Measurements from ENCODE around the gene ATP6V1G1. TPM values are rescaled to one million over a fixed set of nuclear protein-coding genes. Genes with fewer than 3 reads are reported as not detected.
A peak's percentile ranks its signal among the peaks of the same experiment; 100 is the strongest.

Gene ATP6V1G1
- polyA plus RNA-seq, 2 of the 4 experiments (the other 2 are of a cell fraction) = 115 to 168 TPM

DNA sequence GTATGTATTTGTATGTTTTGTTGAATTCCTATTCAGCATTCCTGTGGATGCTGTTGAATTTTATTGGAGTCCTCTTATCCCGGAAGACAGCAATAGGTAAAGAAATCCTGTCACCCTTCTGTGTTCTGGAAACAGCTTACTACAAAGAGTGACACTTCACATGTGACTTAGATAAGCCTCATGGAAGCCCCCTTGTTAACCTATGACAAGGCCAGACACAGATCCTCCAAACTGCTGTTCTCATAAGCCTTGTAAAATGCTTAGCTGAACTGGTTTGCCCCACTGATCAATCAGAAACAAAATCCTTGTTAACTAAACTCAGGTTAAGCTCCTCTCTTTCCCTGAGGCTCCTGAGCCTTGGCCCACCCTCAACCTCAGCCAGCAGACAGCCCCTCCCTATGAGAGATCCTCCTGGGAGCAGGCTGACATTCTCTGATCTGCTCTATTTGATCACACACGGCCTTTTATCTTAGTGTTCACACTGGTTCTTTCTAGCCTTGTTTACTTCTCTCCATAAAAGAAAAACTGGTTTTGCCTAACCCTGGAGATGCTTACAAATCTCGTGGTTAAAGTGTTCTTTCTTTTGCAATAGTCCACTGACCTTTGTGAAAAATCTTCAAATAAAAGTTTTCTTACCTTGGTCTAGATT, 29.4 kb upstream of the ATP6V1G1 start:
- FAIRE-seq (no peak), ATAC-seq (peak in 1 of 2 experiments; percentile 28; a peak in 1 of 6 replicates), DNase-seq (ENCODE audit: low read depth in 1 of 2, low spot score in 1 of 2) (no peak)
- no peak overlapping the region for H3K4me3 ChIP-seq
- TF ChIP-seq RNF2 (IDR thresholded peaks at IDR 0.05; ENCODE audit: borderline replicate concordance, low read depth) (no peak), CBX2 (IDR thresholded peaks at IDR 0.05; ENCODE audit: borderline replicate concordance, low read depth) (no peak), RARB (CRISPR knock-in tag; IDR thresholded peaks at IDR 0.05) (no peak), NPAS2 (CRISPR knock-in tag; IDR thresholded peaks at IDR 0.05; ENCODE audit: borderline replicate concordance) (no peak), ZSCAN20 (CRISPR knock-in tag; IDR thresholded peaks at IDR 0.05) (no peak), ZC3H11A (IDR thresholded peaks at IDR 0.05) (no peak), TFCP2L1 (CRISPR knock-in tag; IDR thresholded peaks at IDR 0.05) (no peak), CHD4 (IDR thresholded peaks at IDR 0.05; ENCODE audit: borderline replicate concordance) (no peak)
- TF ChIP-seq, protein P1, sequence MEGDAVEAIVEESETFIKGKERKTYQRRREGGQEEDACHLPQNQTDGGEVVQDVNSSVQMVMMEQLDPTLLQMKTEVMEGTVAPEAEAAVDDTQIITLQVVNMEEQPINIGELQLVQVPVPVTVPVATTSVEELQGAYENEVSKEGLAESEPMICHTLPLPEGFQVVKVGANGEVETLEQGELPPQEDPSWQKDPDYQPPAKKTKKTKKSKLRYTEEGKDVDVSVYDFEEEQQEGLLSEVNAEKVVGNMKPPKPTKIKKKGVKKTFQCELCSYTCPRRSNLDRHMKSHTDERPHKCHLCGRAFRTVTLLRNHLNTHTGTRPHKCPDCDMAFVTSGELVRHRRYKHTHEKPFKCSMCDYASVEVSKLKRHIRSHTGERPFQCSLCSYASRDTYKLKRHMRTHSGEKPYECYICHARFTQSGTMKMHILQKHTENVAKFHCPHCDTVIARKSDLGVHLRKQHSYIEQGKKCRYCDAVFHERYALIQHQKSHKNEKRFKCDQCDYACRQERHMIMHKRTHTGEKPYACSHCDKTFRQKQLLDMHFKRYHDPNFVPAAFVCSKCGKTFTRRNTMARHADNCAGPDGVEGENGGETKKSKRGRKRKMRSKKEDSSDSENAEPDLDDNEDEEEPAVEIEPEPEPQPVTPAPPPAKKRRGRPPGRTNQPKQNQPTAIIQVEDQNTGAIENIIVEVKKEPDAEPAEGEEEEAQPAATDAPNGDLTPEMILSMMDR (IDR thresholded peaks at IDR 0.05) = no peak
- TF ChIP-seq, protein P2, sequence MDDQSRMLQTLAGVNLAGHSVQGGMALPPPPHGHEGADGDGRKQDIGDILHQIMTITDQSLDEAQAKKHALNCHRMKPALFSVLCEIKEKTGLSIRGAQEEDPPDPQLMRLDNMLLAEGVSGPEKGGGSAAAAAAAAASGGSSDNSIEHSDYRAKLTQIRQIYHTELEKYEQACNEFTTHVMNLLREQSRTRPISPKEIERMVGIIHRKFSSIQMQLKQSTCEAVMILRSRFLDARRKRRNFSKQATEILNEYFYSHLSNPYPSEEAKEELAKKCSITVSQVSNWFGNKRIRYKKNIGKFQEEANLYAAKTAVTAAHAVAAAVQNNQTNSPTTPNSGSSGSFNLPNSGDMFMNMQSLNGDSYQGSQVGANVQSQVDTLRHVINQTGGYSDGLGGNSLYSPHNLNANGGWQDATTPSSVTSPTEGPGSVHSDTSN (IDR thresholded peaks at IDR 0.05) = no peak
- TF ChIP-seq, protein P3, sequence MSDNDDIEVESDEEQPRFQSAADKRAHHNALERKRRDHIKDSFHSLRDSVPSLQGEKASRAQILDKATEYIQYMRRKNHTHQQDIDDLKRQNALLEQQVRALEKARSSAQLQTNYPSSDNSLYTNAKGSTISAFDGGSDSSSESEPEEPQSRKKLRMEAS (IDR thresholded peaks at IDR 0.05) = no peak
- POLR2A ChIA-PET = interaction anchor here (0.7 kb wide), 1 partner anchor 29 kb away, joined by 4 read pairs; the partner anchor contains the start of gene ATP6V1G1
- H3K4me2 ChIP-seq = no peak overlapping the region
- peaks cover 2% of the 10 kb centered on the region; the same call in 2 of the 3 replicates for H3K4me1 ChIP-seq
- H3K9me3 ChIP-seq = no peaks in the 10 kb centered on the region
- 0 out of 6 replicates have a peak overlapping the region, but pooled peaks of 1 of the 2 experiments have one; percentile 3 for H3K27ac ChIP-seq
- WGBS (ENCODE audit: missing lambda C conversion rate) = 34% methylated on average over 3 of the region's 3 CpGs
- CTCF ChIA-PET = interaction anchor here (0.9 to 1.4 kb wide), 2 partner anchors 15 to 23 kb away, joined by 3 read pairs; no protein-coding TSS in a partner anchor

DNA sequence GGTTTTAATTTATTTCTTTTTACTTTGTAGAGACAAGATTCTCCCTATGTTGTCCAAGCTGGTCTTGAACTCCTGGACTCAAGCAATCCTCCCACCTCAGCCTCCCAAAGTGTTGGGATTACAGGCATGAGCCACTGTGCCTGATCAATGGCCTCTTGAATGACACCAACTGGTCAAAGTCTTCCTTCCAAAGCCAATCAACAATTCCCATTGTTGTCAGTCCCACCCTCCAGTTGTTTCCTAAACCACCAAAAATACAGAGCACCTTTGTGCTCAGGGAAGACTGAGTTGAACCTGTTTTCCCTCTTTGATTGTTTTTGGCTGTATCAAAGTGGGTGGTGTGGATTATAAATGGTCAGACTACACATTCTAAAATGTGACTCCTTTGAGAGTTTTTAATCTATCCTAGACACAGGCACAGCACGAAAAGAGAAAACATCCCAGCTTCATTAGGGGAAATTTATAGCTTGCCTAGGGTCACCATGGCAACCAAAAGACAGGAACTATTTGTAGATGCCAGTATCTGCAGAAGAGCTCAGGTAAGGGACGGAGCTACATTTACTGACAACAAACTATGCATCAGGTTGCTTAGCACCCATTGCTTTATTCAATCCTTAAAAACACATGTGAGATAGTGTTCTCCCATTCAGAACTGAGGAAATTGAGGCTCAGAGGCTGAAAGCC, 27.6 kb upstream of the ATP6V1G1 start:
- H3K27ac ChIP-seq = no peak overlapping the region
- POLR2A ChIA-PET = interaction anchor here (1.0 to 1.3 kb wide), 2 partner anchors 27 to 28 kb away, joined by 5 to 8 read pairs; partner anchors contain the start of gene ATP6V1G1
- FAIRE-seq = no peak
- ATAC-seq = no peak
- no peaks in the 10 kb centered on the region for H3K9me3 ChIP-seq
- CTCF ChIA-PET = interaction anchor here (0.6 to 1.7 kb wide), 6 partner anchors 9 to 451 kb away, joined by 3 to 4 read pairs (median 3); no protein-coding TSS in a partner anchor
- WGBS (ENCODE audit: missing lambda C conversion rate) = 30% methylated on average over 2 of the region's 2 CpGs
- no peak overlapping the region for H3K4me2 ChIP-seq
- no peaks in the 10 kb centered on the region for H3K4me1 ChIP-seq
- DNase-seq (ENCODE audit: low read depth in 1 of 2, low spot score in 1 of 2) = no peak
- TF ChIP-seq RCOR1 (IDR thresholded peaks at IDR 0.05; ENCODE audit: low read depth, low read length) (no peak), EHMT2 (IDR thresholded peaks at IDR 0.05; ENCODE audit: low read depth) (no peak), SREBF2 (IDR thresholded peaks at IDR 0.05) (no peak), CHD4 (IDR thresholded peaks at IDR 0.05; ENCODE audit: borderline replicate concordance) (no peak), MAFK (IDR thresholded peaks at IDR 0.05; ENCODE audit: partially characterized antibody) (no peak), KDM5A (IDR thresholded peaks at IDR 0.05) (no peak), HOXB13 (CRISPR knock-in tag; IDR thresholded peaks at IDR 0.05; ENCODE audit: low read depth) (no peak), ESRRA (IDR thresholded peaks at IDR 0.05; ENCODE audit: borderline replicate concordance, low read length) (no peak), FOSB (CRISPR knock-in tag; IDR thresholded peaks at IDR 0.05) (no peak), TFCP2L1 (CRISPR knock-in tag; IDR thresholded peaks at IDR 0.05) (no peak), CEBPB (IDR thresholded peaks at IDR 0.05) (no peak), RNF2 (IDR thresholded peaks at IDR 0.05; ENCODE audit: borderline replicate concordance, low read depth) (no peak), SMC3 (IDR thresholded peaks at IDR 0.05) (no peak), JUN (IDR thresholded peaks at IDR 0.05) (no peak), CBX8 (IDR thresholded peaks at IDR 0.05) (no peak)
- TF ChIP-seq, protein P4, sequence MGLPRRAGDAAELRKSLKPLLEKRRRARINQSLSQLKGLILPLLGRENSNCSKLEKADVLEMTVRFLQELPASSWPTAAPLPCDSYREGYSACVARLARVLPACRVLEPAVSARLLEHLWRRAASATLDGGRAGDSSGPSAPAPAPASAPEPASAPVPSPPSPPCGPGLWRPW (IDR thresholded peaks at IDR 0.05) = no peak
- TF ChIP-seq, protein P5, sequence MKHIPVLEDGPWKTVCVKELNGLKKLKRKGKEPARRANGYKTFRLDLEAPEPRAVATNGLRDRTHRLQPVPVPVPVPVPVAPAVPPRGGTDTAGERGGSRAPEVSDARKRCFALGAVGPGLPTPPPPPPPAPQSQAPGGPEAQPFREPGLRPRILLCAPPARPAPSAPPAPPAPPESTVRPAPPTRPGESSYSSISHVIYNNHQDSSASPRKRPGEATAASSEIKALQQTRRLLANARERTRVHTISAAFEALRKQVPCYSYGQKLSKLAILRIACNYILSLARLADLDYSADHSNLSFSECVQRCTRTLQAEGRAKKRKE (CRISPR knock-in tag; IDR thresholded peaks at IDR 0.05; ENCODE audit: low read depth) = no peak
- TF ChIP-seq, protein P6, sequence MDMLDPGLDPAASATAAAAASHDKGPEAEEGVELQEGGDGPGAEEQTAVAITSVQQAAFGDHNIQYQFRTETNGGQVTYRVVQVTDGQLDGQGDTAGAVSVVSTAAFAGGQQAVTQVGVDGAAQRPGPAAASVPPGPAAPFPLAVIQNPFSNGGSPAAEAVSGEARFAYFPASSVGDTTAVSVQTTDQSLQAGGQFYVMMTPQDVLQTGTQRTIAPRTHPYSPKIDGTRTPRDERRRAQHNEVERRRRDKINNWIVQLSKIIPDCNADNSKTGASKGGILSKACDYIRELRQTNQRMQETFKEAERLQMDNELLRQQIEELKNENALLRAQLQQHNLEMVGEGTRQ (IDR thresholded peaks at IDR 0.05) = no peak
- TF ChIP-seq, protein P7, sequence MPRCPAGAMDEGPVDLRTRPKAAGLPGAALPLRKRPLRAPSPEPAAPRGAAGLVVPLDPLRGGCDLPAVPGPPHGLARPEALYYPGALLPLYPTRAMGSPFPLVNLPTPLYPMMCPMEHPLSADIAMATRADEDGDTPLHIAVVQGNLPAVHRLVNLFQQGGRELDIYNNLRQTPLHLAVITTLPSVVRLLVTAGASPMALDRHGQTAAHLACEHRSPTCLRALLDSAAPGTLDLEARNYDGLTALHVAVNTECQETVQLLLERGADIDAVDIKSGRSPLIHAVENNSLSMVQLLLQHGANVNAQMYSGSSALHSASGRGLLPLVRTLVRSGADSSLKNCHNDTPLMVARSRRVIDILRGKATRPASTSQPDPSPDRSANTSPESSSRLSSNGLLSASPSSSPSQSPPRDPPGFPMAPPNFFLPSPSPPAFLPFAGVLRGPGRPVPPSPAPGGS (IDR thresholded peaks at IDR 0.05) = no peak
- H3K4me3 ChIP-seq = no peak overlapping the region

All from A549 (cell line).